Mucosa of gallbladder (tissue), 1 donor: ENCODE measurements around the gene ADORA2A. TPM values are rescaled to one million over a fixed set of nuclear protein-coding genes. Genes with fewer than 3 reads are reported as not detected.

Experiments used
- DNase-seq: peaks from one replicate; pipeline ENCODE4 v3.0.0-alpha.2; 2020; ENCODE audit warnings: low spot score
- total RNA-seq: library from RNA; stranded (reverse); gene quantifications from one replicate; pipeline ENCODE4 v1.2.1, GENCODE V29; 2021
- donor health status: DM: no; HTN: no; CAD: no.

ADORA2A gene
- total RNA-seq, 1 donor from 2014 or later, result 4.1 TPM

DNA sequence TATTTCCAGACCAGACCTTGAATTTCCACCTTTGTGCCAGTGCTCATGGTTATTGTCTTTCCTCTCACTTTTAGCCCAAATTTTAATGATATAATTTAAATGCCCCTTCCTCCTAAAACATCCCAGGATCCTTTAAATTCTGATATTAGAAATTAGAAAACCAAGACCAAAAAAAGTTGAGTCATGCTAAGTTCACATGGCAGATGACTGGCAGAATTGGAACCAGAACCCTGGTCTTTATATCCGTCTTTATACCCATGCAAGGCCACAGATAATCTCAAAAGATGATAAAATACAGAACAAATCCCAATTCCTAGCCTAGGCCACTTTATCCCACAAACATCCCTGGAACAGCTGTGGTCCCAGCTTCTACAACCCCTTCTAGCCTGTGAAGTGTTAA, 26.5 kb downstream of the ADORA2A start:
- DNase-seq, result no peak

DNA sequence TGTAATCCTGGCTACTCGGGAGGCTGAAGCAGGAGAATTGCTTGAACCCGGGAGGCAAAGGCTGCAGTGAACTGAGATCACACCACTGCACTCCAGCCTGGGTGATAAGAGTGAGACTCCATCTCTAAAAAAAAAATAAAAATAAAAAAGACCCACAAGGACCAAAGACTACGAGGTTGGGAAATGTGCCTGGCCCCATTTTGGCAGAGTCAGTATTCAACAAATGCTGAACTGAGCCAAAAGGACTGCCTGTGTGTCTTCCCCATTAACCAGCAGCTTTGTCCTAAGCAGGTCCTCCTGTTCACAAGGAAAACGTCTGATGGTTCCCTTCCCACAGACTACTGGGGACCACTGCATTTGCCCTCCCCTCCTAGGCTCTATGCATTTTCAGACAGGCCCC, 27.6 kb downstream of the ADORA2A start:
- no peak for DNase-seq

DNA sequence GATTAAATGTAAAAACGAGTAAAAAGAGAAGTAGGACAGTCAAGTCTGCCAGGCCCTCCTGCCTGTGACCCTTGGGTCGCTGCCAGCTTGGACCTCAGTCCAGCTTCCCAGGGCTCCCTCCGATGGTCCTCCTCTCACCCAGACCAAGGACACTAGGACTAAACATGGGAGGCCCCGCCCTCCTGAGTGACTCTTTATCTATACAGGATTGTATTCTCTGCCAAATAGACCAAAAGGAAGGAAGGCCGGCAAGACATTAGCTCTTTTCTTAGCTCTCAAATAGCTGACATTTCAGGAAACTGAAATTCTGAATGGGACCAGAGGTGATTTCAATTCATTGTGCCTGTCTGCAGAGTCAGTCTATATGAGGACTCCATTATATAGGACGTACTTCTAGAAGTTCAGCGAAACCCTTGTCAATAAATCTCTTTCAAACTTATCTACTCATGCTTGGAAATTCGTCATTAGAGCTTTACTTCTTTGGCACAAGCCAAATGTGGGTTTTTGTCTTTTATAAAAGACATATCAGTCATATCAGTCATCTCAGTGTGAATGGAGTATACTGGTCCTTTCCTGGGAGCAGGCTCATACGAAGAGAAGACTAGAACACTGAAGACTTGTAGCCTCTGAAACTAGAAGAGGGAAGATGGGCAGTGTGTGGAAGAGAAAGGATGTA, 28.5 kb downstream of the ADORA2A start:
- DNase-seq, result no peak

DNA sequence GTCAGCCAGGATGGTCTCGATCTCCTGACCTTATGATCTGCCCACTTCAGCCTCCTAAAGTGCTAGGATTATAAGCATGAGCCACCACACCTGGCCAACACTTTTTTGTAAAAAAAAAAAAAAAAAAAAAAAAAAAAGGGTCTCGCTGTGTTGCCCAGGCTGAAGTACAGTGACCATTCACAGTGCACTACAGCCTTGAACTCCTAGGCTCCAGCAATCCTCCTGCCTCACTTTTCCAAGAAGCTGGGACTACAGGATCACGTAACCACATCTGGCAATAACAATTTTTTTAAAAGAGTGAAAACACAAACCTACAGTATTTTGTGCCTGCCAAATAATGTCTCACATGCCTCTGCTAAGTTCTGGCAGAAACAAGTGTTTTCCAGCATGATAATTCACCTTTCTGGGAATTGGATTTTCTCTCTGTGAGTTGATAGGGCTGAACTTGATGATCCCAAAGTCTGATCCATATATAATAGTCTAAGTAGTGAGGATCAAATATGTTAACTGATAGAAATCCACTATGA, 30.6 kb downstream of the ADORA2A start:
- no peak for DNase-seq

DNA sequence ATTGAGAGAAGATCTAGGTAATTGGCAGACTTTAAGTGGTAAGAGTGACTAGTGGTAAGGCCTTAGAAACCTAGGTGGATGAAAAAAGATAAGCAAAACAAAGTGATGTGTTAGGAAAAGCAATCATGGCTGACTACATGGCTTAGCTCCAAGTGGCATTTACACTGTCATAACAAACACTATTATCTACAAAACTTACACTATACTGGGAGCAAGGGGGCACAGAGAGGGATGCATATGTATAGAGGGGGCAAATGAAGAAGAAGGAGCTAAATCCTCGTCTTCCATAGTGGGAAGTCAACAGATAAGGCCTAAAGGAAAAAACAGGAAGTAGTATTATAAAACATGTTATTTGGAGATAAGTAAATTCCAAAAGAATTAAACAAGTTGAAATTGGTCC, 32.5 kb downstream of the ADORA2A start:
- no peak for DNase-seq

DNA sequence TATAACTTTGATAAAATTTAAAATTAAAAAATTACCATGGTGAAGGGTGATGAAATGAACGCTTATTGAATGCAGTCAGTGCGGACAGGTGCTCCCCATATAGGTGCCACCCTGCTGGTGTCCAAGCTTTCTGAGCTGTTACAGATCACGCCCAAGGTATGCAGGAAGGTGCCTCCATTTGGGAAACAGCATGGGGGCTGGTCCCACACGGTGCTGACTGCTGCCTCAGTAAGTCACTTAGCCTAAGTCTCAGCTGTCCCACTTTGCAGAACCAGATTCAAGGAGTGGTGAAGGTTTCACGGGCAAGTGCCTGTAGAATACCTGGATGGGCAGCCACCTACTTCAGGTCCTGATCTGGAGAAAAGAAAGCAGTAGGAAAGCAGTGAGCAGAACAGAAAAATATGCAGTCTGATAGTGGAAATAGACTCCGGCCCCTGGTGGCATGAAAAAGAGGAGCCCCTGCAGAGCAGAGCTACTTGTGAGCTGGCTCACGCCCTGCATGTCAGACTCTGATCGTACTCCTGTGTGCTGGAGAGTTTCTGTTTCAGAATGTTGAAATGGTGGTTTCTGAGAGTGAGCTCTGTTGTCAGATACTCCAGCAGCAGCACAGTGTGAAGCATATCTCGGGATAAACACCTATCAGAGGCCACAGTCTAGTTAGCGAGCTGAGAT, 33.2 kb downstream of the ADORA2A start:
- DNase-seq, result no peak

DNA sequence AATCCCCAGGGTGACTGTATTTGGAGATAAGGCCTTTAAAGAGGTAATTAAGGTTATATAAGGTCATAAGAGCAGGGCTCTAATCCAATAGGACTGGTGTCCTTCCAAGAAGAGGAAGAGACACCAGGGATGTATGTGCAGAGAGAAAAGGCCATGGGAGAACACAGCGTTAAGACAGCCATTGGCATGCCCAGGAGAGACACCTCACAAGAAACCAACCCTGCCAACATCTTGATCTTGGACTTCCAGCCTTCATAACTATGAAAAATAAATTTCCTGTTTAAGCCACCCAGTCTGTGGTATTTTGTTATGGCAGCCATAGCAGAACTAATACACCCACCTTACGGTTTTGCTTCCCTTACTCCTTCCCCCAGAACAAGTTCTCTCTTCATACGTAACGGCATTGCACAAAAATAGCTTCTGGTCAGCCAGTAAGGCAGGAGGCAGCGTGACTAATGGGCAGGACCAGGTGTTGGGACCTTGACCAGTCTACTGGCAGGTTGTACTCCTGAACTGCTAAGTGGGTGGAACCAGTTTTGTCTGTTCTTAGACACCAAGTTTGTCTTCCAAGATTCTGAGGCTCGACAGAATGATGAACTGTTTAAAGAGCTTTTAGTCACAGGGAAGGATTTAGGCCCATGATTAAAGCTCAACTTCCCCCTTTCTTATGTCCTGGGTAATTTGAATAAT, 35.8 kb downstream of the ADORA2A start:
- peak; percentile 36 for DNase-seq

DNA sequence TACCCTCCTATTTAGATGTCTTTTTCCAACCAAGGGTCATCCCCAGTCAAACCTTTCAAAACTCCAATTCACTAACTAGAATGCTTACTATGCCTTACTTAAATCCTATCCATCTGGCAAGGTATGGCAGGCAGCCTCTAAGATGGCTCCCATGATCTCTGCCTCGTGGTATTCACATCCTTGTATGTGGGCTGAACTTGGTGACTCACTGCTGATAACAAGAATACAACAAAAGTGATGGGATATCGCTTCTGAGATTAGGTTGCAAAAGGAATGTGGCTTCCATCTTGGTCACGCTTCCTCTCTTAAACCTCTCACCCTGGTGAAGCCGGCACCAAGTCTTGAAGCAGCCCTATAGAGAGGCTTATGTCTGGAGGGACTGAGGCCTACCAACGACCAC, 38.2 kb downstream of the ADORA2A start:
- DNase-seq, result no peak

DNA sequence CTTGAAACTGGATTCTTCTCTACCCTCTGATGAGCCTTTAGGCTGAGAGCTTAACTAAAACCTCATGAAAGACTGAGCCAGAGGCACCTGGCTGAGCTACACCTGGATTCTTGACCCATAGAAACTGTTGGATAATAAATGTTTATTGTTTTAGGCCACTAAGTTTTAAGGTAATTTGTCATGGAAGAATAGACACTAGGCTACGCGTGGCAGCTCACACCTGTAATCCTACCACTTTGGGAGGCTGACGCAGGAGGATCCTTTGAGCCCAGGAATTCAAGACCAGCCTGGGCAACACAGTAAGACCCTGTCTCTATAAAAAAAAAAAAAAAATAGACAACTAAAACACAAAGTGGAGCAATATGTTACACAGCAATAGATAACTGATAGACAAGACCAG, 38.6 kb downstream of the ADORA2A start:
- no peak for DNase-seq

DNA sequence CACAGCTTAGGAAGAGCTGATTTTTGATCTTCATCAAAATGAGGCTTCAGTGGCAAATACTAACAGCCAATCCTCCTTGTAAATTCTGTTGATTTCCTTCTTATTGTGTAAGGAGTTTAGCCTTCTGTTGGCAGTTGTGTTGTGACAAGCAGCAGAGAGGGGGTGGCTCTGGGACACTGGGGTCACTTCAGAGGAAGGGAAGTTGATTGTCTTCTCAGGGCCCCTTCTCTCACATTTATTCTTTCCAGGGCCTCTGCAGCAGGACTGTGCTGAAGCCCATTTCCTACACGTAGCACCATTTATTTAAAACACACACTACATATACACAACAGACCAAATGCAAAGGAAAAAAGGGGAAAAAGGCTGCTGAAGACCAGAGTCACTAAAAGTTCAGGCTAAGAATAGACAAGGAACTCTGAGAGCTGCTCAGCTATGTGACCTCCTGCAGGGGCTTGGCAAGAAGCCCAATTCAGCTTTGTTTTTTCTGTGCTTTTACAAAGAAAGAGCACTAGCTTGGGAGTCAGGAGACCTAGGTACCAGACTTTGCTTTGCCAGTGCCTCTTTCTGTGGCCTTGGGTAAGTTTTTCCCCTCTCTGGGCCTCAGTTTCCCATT, 39.4 kb downstream of the ADORA2A start:
- peak; percentile 39 for DNase-seq

DNA sequence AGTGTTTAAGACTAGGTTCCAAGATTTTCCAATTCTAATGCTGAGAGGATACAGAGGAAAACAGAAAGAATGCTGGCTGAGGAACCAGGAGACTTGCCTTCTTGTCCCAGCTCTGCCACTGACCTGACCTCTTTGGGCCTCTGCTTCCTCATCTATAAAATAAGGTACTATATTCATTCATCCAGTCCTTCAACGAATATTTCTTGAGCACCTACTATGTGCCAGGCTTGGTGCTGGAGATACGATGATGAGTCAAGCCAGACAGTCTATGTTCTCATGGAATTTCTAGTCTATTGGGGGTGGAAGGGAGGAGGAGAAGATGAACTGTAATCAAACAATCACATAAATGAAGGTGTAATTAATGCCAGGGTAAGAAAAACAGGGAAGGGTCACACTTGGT, 39.9 kb downstream of the ADORA2A start:
- DNase-seq, result no peak

DNA sequence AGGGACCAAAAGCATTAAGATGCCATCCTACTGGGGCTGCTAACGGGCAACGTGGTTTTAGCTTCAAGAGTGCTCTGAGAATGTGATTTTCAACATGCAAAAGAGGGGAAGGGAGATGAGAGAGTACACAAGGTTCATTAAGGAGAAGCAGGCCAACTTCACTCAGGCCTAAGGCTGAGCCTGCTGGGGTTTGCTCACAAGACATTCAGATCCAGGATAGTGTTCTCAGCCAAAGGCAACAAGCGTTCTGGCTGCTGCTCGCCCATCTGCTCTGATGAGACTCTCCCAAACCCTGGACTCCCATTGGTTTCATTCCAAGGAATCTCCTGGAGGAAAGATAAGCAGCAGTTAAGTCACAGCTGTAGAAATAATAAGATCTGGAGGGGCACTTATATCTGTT, 44.2 kb downstream of the ADORA2A start:
- DNase-seq, result peak; percentile 33

DNA sequence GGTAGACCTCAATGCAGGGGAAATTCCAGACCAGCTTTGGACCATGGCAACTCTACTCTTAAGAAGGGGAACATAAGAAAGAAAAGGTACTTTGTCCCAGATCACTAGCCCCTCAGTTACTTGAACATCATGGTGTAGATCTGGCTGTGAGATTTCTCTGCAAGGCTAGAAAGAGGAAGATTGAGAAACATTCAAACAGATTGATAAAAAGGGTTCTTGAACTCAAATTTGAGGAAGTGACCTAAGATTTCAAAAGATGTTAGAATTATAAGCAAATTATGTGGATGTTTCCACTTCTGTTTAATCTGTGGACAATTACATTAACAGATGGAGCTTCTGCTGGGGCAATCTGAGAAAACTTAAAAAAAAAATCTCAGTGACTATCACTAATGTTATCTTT, 45.9 kb downstream of the ADORA2A start:
- DNase-seq, result no peak

DNA sequence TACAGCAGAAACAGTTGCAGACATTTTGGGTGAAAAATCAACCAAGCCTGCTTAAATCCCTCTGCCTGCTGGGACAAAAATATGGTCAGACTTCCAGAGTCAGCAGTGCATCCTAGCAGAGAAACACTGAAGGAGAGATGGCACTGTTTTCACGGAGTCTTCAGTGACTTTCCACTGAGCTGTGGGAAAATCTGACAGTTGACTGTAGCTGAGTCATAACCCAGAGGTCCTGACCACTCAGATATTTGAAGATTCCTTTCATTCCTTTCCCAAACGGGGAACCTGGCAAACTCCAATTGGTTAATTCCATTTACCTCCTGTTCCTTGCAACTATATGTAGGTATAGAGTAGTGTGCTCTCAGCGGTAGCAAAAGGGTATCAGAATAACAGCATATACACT, 46.8 kb downstream of the ADORA2A start:
- DNase-seq, result no peak

DNA sequence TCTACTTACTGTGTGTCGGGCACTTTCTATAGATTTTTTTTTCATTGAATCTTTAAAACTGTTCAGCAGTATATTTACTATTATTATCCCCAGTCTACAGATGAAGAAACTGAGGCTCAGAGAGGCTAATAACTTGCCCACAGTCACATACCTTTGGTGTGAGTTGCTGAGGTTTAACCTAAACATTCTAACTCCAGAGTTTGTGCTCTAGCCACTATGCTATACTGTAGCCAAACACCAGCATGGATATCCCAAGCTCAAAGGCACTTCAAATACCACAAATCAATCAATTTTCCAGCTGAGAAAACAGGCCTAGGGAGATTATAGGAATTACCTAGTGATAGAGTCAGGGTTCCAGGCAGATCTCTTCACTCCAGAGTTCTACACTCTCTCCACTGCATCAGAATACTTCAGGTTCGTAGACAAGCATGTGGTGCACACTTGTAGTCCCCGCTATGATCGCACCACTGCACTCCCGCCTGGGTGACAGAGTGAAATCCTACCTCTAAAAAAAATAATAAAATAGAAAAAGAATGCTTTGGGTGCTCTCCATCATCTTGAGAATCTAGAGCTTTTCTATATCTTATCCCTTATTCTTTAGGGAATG, 47.4 kb downstream of the ADORA2A start:
- DNase-seq, result no peak

DNA sequence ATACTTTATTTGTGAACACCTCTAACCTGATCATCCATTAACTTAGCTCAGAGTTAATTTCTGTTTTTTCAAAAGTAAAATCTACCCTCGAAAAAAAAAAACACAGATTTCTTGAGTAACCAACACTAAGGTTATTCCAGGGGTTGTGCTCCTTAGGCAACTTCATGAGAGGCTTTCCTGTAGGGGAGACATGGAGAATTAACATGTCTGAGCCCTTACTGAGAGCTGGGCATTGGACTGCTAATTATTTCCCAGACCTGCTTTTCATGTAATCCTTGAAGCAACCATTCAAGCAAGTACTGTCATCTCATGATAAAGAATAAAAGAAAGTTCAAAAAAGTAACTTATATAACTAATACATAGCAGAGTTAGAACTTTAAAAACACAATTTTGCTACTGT, 54.2 kb downstream of the ADORA2A start:
- DNase-seq, result no peak

DNA sequence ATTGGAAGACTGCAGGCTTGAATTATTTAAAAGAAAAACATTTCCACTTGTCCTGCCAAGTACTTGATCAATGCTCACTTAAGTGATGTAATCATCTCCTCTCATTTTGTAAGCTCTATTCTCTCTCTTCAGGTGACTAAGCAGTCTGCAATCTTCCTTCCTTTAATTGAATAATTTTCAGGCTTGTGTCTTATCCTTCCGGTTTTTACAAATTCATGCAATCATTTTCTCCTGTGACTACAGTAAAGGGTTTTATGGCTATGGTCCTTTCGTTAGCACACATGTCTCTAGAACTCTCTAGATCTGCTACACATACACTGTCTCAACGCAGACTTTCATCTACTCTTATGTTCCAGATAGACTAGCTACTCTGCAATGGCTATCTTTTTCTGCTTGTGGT, 55.2 kb downstream of the ADORA2A start:
- DNase-seq, result no peak

DNA sequence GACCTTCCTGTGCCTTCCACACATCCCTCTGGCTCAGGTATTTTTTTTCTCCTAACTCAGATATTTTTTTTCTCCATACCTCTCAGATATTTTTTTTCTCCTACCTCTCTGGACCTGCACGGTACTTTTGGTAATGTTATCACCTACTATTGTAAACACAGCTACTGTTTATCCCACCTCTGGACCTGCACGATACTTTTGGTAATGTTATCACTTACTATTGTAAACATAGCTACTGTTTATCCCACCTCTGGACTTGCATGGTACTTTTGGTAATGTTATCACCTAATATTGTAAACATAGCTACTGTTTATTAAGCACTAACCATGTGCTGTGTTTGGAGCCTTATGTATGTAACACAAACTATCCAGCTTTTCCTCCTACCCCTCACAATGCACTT, 55.6 kb downstream of the ADORA2A start:
- no peak for DNase-seq

DNA sequence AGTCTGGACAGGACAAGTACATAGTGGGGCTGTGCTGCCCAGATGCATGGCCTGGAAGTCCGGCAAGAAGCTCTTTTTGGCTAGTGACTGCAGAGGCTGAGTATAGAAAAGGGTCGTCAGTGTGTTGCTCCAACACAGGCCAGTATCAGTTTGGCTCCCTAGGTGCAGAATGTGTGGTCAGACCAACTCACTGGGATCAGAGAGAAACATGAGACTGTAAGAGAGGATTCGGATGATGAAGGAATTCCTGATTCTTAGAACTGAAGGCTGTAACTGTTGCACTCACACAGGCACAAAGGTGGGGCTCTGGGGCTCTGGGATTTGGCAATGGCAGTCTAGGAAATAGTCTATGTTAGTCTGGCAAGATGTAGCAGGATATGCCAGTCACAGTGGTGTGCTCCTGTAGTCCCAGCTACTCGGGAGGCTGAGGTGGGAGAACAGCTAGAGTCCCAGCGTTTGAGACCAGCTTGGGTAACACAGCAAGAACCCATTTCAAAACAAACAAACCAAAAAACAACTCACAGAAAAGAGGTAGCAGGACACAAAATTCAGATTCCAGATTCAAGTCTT, 56.7 kb downstream of the ADORA2A start:
- no peak for DNase-seq

DNA sequence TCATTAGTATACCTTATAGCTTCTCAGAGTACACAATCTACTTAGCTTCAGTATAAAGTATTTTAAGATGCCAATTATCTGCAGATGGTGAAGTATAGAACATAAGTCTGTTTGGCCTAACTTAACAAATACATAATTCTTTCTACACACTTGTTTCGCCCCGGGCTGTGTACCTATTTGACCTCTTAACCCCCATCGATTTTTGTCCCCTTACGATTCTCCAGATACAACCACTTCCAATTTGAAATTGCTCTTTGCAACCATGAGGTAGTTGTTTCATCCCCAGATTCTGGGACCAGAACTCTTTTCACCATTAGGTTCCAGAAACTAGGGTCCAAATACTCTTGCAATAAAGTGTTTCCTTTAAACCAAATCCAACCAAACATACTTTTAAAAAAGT, 57.8 kb downstream of the ADORA2A start:
- no peak for DNase-seq

DNA sequence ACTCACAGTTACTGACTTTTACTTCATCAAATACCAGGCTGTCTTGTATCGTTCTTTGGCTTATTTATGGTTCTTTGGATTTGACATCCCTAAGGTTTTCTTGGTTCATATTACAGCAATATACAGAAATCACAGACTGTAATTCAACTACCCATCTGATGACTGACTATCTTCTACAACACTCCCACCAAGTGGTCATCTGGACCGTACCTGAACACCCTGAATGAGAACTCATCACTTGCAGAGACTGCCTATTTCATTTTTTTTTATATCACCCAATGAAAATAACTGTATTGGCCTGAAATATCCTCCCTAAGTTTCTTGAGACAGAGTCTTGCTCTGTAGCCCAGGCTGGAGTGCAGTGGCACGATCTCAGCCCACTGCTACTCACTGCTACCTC, 58.2 kb downstream of the ADORA2A start:
- no peak for DNase-seq

DNA sequence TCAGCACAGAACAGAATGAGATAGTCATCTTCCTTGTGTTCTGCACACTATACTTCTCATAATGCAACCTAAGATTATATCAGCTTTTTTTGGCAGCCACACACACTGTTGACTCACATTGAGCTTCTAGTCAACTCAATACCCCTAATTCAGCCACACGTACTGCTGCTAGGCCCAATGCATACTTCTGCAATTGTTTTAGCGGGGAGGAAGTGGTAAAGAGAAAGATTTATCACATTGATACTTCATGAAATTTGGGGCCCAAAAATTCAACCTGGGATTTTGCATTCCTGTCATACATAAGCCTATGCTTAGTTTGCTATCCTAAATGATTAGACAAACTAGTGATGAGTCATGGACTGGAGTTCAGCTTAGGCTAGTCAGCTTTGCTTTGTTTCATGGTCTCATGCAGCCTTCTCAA, 59.1 kb downstream of the ADORA2A start:
- no peak for DNase-seq
